ENCODE data around the gene CCNI2. TPM values are rescaled to one million over a fixed set of nuclear protein-coding genes. Genes with fewer than 3 reads are reported as not detected.
A peak's percentile ranks its signal among the peaks of the same experiment; 100 is the strongest.

The CCNI2 gene
- total and polyA plus RNA-seq, 9 of the 15 experiments (the other 6 are each of a cell fraction or from before 2014, with no cell fraction given): 0.05 to 1.7 (median 0.81) TPM; not detected in 5

- TF ChIP-seq GTF2E2 (tag; IDR thresholded peaks at IDR 0.05): no peak
- no peak for TF ChIP-seq ZNF282 (CRISPR knock-in tag; IDR thresholded peaks at IDR 0.05)
- TF ChIP-seq IRF9 (tag; IDR thresholded peaks at IDR 0.05): no peak
- TF ChIP-seq CEBPG (CRISPR knock-in tag; IDR thresholded peaks at IDR 0.05): no peak
- no peak for TF ChIP-seq CEBPG (tag; conservative IDR thresholded peaks at IDR 0.05 in 1 of 2, IDR thresholded peaks at IDR 0.05 in 1 of 2)
- TF ChIP-seq BCL6 (CRISPR knock-in tag; IDR thresholded peaks at IDR 0.05): no peak
- TF ChIP-seq TCF7L2 (IDR thresholded peaks at IDR 0.05; ENCODE audit: low read depth, low read length): no peak
- no peak for TF ChIP-seq ZNF445 (CRISPR knock-in tag; IDR thresholded peaks at IDR 0.05; ENCODE audit: low read depth)
- TF ChIP-seq KAT2B (IDR thresholded peaks at IDR 0.05; ENCODE audit: low read depth, low read length): no peak
- TF ChIP-seq NUFIP1 (IDR thresholded peaks at IDR 0.05; ENCODE audit: partially characterized antibody): no peak
- no peak for TF ChIP-seq FOSL1 (tag; conservative IDR thresholded peaks at IDR 0.05)
- peak; percentile 94 for TF ChIP-seq ZBTB7A (IDR thresholded peaks at IDR 0.05; ENCODE audit: borderline replicate concordance, control insufficient read depth, low read depth, low read length)
- TF ChIP-seq, protein P1, sequence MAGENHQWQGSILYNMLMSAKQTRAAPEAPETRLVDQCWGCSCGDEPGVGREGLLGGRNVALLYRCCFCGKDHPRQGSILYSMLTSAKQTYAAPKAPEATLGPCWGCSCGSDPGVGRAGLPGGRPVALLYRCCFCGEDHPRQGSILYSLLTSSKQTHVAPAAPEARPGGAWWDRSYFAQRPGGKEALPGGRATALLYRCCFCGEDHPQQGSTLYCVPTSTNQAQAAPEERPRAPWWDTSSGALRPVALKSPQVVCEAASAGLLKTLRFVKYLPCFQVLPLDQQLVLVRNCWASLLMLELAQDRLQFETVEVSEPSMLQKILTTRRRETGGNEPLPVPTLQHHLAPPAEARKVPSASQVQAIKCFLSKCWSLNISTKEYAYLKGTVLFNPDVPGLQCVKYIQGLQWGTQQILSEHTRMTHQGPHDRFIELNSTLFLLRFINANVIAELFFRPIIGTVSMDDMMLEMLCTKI (IDR thresholded peaks at IDR 0.05; ENCODE audit: partially characterized antibody): no peak
- no peak for TF ChIP-seq ATF1 (CRISPR knock-in tag; IDR thresholded peaks at IDR 0.05)
- no peak for TF ChIP-seq ATF1 (tag; IDR thresholded peaks at IDR 0.05)
- no peak for TF ChIP-seq BDP1 (IDR thresholded peaks at IDR 0.05; ENCODE audit: insufficient read depth, insufficient read length)
- TF ChIP-seq CHD4 (IDR thresholded peaks at IDR 0.05; ENCODE audit: insufficient read depth, insufficient replicate concordance, low read depth, low read length, poor library complexity, severe bottlenecking): no peak
- TF ChIP-seq CBX3 (IDR thresholded peaks at IDR 0.05; ENCODE audit: borderline replicate concordance in 1 of 2, low read length in 2 of 2): no peak
- TF ChIP-seq, protein P2, sequence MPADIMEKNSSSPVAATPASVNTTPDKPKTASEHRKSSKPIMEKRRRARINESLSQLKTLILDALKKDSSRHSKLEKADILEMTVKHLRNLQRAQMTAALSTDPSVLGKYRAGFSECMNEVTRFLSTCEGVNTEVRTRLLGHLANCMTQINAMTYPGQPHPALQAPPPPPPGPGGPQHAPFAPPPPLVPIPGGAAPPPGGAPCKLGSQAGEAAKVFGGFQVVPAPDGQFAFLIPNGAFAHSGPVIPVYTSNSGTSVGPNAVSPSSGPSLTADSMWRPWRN (IDR thresholded peaks at IDR 0.05; ENCODE audit: low read depth): no peak
- peak in 1 of 2 experiments; percentile 67; a peak in 2 of 4 replicates for TF ChIP-seq HDAC1 (IDR thresholded peaks at IDR 0.05)
- TF ChIP-seq ZNF584 (CRISPR knock-in tag; IDR thresholded peaks at IDR 0.05; ENCODE audit: low read depth): no peak
- no peak for TF ChIP-seq ZBTB5 (IDR thresholded peaks at IDR 0.05)
- TF ChIP-seq ZNF311 (CRISPR knock-in tag; IDR thresholded peaks at IDR 0.05): no peak
Measured at GRCh38 chr5:132776131-132776937, 29.1 kb downstream of the CCNI2 start (continued).

All from K562 (cell line).